GM23248 (cell line): Measurements from ENCODE around the gene SNX11. TPM values are rescaled to one million over a fixed set of nuclear protein-coding genes. Genes with fewer than 3 reads are reported as not detected.

Experiments used
- DNase-seq: peaks from one replicate; pipeline ENCODE4 v3.0.0-alpha.2; 2015
- H2AFZ ChIP-seq: fragments of 200-600 bp; sonication (generic); 2 replicates; pipeline ENCODE4 v1.6.1; 2016; ENCODE audit warnings: antibody characterized with exemption
- H3F3A ChIP-seq: fragments of 200-600 bp; sonication (generic); 2 replicates; pipeline ENCODE4 v1.6.1; 2016; ENCODE audit warnings: mild to moderate bottlenecking, antibody characterized with exemption, mixed run types; ENCODE audit not compliant: insufficient read depth
- H3K27ac ChIP-seq: fragments of 200-600 bp; sonication (generic); 2 replicates; pipeline ENCODE4 v1.5.1; 2016; ENCODE audit warnings: mild to moderate bottlenecking
- H3K27me3 ChIP-seq: fragments of 200-600 bp; sonication (generic); replicated peaks from 2 replicates; pipeline ENCODE4 v1.6.1; 2016; ENCODE audit warnings: mild to moderate bottlenecking; ENCODE audit not compliant: insufficient read depth
- H3K36me3 ChIP-seq: fragments of 200-600 bp; sonication (generic); 2 replicates; pipeline ENCODE4 v1.6.1; 2016; ENCODE audit warnings: low read depth, mild to moderate bottlenecking
- H3K4me1 ChIP-seq: fragments of 200-600 bp; sonication (generic); 2 replicates; pipeline ENCODE4 v1.6.1; 2016; ENCODE audit warnings: mild to moderate bottlenecking; ENCODE audit not compliant: insufficient read depth
- H3K4me2 ChIP-seq: fragments of 200-600 bp; sonication (generic); one replicate; pipeline ENCODE4 v1.6.1; 2016; ENCODE audit warnings: mild to moderate bottlenecking; ENCODE audit not compliant: unreplicated experiment
- H3K4me3 ChIP-seq: fragments of 200-600 bp; sonication (generic); 2 replicates; pipeline ENCODE4 v1.5.1; 2016; ENCODE audit warnings: mild to moderate bottlenecking
- H3K79me2 ChIP-seq: fragments of 200-600 bp; sonication (generic); 2 replicates; pipeline ENCODE4 v1.6.1; 2016; ENCODE audit warnings: mild to moderate bottlenecking; ENCODE audit not compliant: insufficient read depth
- H3K9ac ChIP-seq: fragments of 200-600 bp; sonication (generic); 2 replicates; pipeline ENCODE4 v1.6.1; 2016; ENCODE audit warnings: mild to moderate bottlenecking
- H3K9me2 ChIP-seq: fragments of 200-600 bp; sonication (generic); 2 replicates; pipeline ENCODE4 v1.6.1; 2016; ENCODE audit warnings: mixed run types, mild to moderate bottlenecking, moderate library complexity; ENCODE audit not compliant: insufficient read depth
- H3K9me3 ChIP-seq: fragments of 200-600 bp; sonication (generic); one replicate; pipeline ENCODE4 v1.6.1; 2017; ENCODE audit warnings: low read depth
- H4K20me1 ChIP-seq: fragments of 200-600 bp; sonication (generic); 2 replicates; pipeline ENCODE4 v1.6.0; 2016; ENCODE audit not compliant: insufficient read depth
- EZH2 ChIP-seq: fragments of 200-600 bp; sonication (generic); IDR thresholded peaks from 2 replicates; pipeline ENCODE4 v1.6.1; 2018; ENCODE audit warnings: antibody characterized with exemption, mild to moderate bottlenecking; ENCODE audit not compliant: insufficient read depth, poor library complexity, severe bottlenecking
- EZH2phosphoT487 ChIP-seq: fragments of 200-600 bp; sonication (generic); IDR thresholded peaks from 2 replicates; pipeline ENCODE4 v1.6.1; 2018; ENCODE audit warnings: antibody characterized with exemption, moderate library complexity, mild to moderate bottlenecking, low read depth; ENCODE audit not compliant: insufficient read depth
- WGBS, 2 experiments: methylation state at CpG; one replicate each; pipeline ENCODE4 v1.1.6; 2015 to 2017; ENCODE audit warnings: low lambda C conversion rate in 2 of 2, low coverage in 1 of 2; ENCODE audit errors: missing lambda C conversion rate in 2 of 2; 5-methylcytosine and 5-hydroxymethylcytosine counted together
- in situ Hi-C: fragments of 300-500 bp; cut with MboI; formaldehyde crosslinking; loops from 2 replicates; pipeline ENCODE4 v1.15.0; 2020
- polyA plus RNA-seq: library from polyadenylated mRNA; unstranded; fragments of >200 nt; fragmentation: Nextera tagmentation; extraction: Ambion mirVana; gene quantifications from 2 replicates; pipeline ENCODE4 v1.2.1, GENCODE V29; 2016
- total RNA-seq: library from RNA; depleted of rRNA; stranded (reverse); fragments of >200 nt; shearing (Covaris generic); gene quantifications from 2 replicates; pipeline ENCODE4 v1.2.3, GENCODE V29; 2014

The SNX11 gene
- total and polyA plus RNA-seq, 2 experiments from 2014 or later = 14.7 to 17.5 TPM

DNA sequence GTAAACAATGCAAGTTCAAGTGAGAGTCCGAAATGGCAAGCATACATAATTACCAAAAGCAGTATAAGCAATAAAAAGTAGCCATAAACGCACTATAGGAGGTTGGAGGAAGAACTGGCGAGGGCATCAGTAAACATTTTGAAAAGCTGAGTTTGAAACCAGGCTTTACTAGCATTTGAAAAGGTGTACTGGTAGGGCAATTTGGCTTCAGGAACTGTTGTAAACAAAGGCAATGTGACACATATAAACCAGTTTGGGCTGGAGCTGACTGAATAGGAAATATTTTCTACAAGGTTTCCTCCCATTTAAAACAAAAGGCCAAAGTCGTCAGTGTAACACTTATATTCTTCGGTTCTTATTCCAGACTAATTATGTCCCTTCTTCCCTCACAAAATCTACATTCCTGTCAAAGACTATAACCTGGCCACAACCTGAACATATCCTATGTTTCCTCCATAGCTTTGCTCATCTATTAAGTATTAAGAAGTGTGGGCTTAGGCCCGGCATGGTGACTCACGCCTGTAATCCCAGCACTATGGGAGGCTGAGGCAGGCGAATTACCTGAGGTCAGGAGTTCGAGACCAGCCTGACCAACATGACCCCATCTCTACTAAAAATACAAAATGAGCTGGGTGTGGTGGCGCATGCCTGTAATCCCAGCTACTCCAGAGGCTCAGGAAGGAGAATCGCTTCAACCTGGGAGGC is 14.1 kb upstream of the SNX11 start:
- Histone ChIP-seq H3K27me3 (no peaks in the 10 kb centered on the region), H4K20me1 (0 out of 2 replicates have a peak, but pooled peaks cover 8% of the 10 kb centered on the region)

DNA sequence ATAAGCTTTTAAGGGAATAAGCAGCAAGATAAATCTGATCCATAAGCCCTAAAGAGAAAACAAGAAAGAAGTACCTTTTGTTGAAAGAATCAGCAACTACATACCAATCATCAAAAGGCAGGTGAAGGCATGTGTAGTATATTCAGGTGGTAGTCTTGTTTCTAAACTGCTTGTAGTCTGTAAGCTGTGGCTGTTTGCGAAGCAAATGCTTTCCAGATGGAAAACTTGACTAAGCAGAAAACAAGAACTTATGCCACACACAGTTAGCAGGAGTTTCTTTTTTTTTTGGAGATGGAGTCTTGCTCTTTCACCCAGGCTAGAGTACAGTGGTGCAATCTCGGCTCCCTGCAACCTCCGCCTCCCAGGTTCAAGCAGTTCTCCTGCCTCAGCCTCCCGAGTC is 12.0 kb upstream of the SNX11 start:
- H2AFZ ChIP-seq = no peak overlapping the region
- H3K9ac ChIP-seq = no peak overlapping the region
- peaks cover 10% of the 10 kb centered on the region for H3K4me1 ChIP-seq
- in situ Hi-C loops = loop anchor here (10.0 kb wide), 1 partner anchor 61 kb away; the partner anchor contains the start of gene COPZ2
- H3K27me3 ChIP-seq = no peaks in the 10 kb centered on the region
- peaks cover 96% of the 10 kb centered on the region for H3K79me2 ChIP-seq
- H3K9me2 ChIP-seq = no peaks in the 10 kb centered on the region
- peaks cover 4% of the 10 kb centered on the region; the same call in 1 of the 2 replicates for H3K36me3 ChIP-seq
- TF ChIP-seq EZH2 (no peak), EZH2phosphoT487 (no peak)
- H3K4me2 ChIP-seq = no peak overlapping the region
- H4K20me1 ChIP-seq = 0 out of 2 replicates have a peak, but pooled peaks cover 9% of the 10 kb centered on the region
- WGBS, 2 experiments = 34 to 41% methylated on average over 4 of the region's 4 CpGs
- H3K4me3 ChIP-seq = no peak overlapping the region
- no peaks in the 10 kb centered on the region for H3K9me3 ChIP-seq
- peak; percentile 54 for DNase-seq
- no peak overlapping the region for H3K27ac ChIP-seq
- peaks cover 24% of the 10 kb centered on the region for H3F3A ChIP-seq

More for the DNA sequence above, 14.1 kb upstream of the SNX11 start:
- H3K79me2 ChIP-seq = peaks cover 100% of the 10 kb centered on the region
- in situ Hi-C loops = loop anchor here (10.0 kb wide), 1 partner anchor 59 kb away; the partner anchor contains the start of gene COPZ2
- no peaks in the 10 kb centered on the region for H3K9me3 ChIP-seq
- no peak overlapping the region for H2AFZ ChIP-seq
- H3K9me2 ChIP-seq = no peaks in the 10 kb centered on the region
- H3K27ac ChIP-seq = no peak overlapping the region
- no peak overlapping the region for H3K4me2 ChIP-seq
- peaks cover 8% of the 10 kb centered on the region; the same call in 1 of the 2 replicates for H3F3A ChIP-seq
- no peak for DNase-seq
- no peak overlapping the region for H3K9ac ChIP-seq
- WGBS, 2 experiments = 84 to 88% methylated on average over 11 of the region's 11 CpGs
- no peak for TF ChIP-seq EZH2phosphoT487
- TF ChIP-seq EZH2 = no peak
- H3K36me3 ChIP-seq = peaks cover 4% of the 10 kb centered on the region; the same call in 1 of the 2 replicates
- H3K4me3 ChIP-seq = no peak overlapping the region
- peaks cover 4% of the 10 kb centered on the region; the same call in 1 of the 2 replicates for H3K4me1 ChIP-seq

DNA sequence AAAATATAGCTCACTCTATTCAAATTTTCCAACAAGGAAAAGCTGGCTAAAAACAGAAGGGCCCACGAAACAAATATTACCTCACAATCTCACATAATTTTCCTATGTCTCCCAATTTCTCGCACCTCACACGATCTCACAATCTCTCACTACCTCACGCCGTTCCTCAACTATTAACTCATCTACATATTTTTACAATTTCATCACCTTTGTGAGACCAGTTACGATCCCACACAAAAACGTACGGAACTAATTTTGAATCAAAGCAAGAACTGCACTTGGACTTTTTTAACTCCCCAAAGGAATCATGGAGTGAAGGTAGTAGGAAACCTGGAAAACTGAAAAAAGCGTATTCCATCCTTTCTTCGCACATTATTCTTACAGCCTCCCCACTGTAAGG is 7.4 kb upstream of the SNX11 start:
- peaks cover 2% of the 10 kb centered on the region; the same call in 1 of the 2 replicates for H3K36me3 ChIP-seq
- DNase-seq = peak; percentile 86
- H3K9me3 ChIP-seq = no peaks in the 10 kb centered on the region
- in situ Hi-C loops = no loop called here
- H3K4me2 ChIP-seq = peak overlapping the region; percentile 81
- peaks cover 10% of the 10 kb centered on the region for H3K4me1 ChIP-seq
- H3K9me2 ChIP-seq = no peaks in the 10 kb centered on the region
- H3K79me2 ChIP-seq = peaks cover 53% of the 10 kb centered on the region
- H3K27me3 ChIP-seq = no peaks in the 10 kb centered on the region
- peak overlapping the region; percentile 86 for H3K27ac ChIP-seq
- 2% methylated on average over 10 of the region's 10 CpGs for WGBS, 2 experiments
- 0 out of 2 replicates have a peak, but pooled peaks cover 9% of the 10 kb centered on the region for H4K20me1 ChIP-seq
- H2AFZ ChIP-seq = peak overlapping the region; percentile 86
- peaks cover 24% of the 10 kb centered on the region for H3F3A ChIP-seq
- H3K4me3 ChIP-seq = peak overlapping the region; percentile 99
- peak overlapping the region; percentile 88 for H3K9ac ChIP-seq
- TF ChIP-seq EZH2phosphoT487 = no peak
- TF ChIP-seq EZH2 = no peak

DNA sequence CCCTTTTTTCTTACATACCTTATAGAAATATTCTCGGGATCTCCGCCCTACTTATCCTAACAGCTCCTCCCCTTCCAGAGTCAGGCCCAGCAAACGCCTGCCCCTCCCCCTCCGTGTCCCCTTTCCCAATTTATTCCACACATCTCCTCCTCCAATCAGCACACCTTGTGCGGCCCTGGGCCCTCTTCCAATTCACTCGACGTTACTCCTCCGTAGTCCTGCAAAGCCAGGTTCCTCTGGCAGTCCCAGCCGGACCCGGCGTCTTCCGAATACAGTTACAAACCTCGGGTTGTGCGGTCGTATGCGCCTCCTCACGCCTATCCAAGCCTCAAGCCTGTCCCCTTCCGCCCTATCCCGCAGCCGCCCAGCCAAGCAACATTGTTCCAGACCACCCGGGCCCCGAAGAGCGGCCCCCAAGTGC is 7.0 kb upstream of the SNX11 start:
- TF ChIP-seq EZH2 (no peak), EZH2phosphoT487 (no peak)
- Histone ChIP-seq H3K27ac (peak overlapping the region; percentile 86), H3K9ac (peak overlapping the region; percentile 88), H3K4me2 (peak overlapping the region; percentile 81), H3K36me3 (no peaks in the 10 kb centered on the region; the same call in 1 of the 2 replicates), H3K9me2 (no peaks in the 10 kb centered on the region), H3K4me3 (peak overlapping the region; percentile 99), H3K79me2 (peaks cover 48% of the 10 kb centered on the region), H4K20me1 (0 out of 2 replicates have a peak, but pooled peaks cover 9% of the 10 kb centered on the region), H3K4me1 (peaks cover 10% of the 10 kb centered on the region), H3F3A (peaks cover 20% of the 10 kb centered on the region), H2AFZ (peak overlapping the region; percentile 86), H3K9me3 (no peaks in the 10 kb centered on the region), H3K27me3 (no peaks in the 10 kb centered on the region)
- peak; percentile 77 for DNase-seq
- in situ Hi-C loops = no loop called here
- WGBS, 2 experiments = 1% methylated on average over 21 to 23 of the region's 23 CpGs
